Fibroblast of skin of right biceps (primary cell): Measurements from ENCODE around the gene KRTAP10-12.
"Not testable (repeated sequence)": the region's sequence is repeated elsewhere in the genome, so short reads cannot be mapped to it uniquely, and the experiment has no call there.

Experiments
- DNase-seq: peaks from one replicate; pipeline ENCODE4 v3.0.0-alpha.2; 2013

Gene KRTAP10-12

DNA sequence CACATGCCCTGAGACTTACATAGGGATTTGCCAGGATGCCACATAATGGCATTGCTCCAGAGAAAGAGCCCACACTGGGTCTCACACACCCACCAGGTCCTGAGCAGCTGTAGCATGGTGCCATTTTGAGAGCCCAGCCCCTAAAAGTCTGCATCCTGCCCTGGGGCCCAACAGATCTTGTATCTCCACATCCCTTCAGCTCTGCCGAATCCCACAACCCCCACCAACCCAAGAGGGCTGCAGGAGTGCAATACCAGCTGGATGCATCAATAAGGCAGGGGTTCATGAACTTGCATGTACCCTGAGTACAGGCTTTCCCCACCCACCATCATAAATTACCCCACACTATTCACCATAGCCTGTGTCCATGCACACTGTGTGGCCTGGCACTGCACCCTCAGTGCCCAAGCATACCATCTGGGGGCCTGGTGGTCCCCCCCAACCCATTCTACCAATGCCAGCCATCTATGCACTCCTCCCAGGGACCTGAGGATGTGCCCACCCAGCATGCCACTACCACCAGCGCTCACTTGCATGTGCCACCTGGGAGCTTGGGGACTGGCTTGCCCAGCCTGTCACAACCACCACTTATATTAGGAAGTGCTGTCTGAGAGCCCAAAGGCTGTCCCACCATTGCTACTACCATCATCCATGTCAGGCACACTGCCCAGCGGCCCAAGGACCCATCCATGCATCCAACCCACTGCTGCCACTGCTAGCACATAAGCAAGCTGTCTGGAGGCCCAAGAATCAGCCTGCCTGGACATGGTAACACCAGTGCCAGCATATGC, 26.1 kb upstream of the KRTAP10-12 start:
- DNase-seq, result no peak

GRCh38 chr21:44671911-44672310, 25.1 kb upstream of the KRTAP10-12 start:
- DNase-seq, result no peak

DNA sequence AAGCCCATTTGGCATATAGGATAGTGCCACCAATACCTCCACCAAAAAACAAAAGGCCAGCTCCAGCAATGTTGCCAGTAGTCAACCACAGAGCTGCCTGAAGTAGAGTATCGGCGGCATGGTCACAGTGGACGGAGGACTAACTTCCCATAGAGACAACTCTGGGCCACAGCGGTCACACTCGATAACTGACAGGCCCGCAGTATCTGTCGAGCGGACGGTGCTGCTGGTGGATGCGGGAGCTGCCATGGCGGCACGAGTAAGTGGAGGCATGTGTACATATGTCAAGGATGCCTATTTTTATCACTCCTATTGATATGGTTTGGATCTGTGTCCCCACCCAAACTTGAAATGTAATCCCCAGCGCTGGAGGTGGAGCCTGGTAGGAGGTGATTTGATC, 19.1 kb upstream of the KRTAP10-12 start:
- DNase-seq, result no peak

DNA sequence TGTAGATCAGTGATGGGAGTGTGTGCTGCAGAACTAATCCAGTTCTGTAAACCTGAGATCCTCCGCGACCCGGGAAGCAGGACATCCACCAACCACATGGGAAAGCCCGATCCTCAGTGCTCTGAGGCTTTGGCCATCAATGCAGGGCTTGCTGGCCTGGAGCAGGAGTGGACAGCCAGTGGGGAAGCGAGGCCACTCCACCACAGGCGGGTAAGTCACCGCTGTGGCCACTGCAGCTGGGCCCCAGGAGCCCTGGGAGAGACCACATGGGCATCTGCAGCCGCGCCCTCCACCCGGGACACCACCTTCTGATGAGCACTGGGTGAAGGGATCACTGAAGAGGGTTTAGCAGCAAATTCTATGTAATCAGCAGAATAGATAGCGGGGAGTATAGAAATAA, 15.8 kb upstream of the KRTAP10-12 start:
- no peak for DNase-seq

GRCh38 chr21:44681861-44682579, 15.0 kb upstream of the KRTAP10-12 start, which contains the start of gene KRTAP12-1:
KRTAP12-1 (minus strand) TSS chr21:44682163; CDS start chr21:44682123, 40 bp downstream.
- DNase-seq, result no peak

- no peak for DNase-seq
Measured at GRCh38 chr21:44682580-44683151, 14.3 kb upstream of the KRTAP10-12 start.

DNA sequence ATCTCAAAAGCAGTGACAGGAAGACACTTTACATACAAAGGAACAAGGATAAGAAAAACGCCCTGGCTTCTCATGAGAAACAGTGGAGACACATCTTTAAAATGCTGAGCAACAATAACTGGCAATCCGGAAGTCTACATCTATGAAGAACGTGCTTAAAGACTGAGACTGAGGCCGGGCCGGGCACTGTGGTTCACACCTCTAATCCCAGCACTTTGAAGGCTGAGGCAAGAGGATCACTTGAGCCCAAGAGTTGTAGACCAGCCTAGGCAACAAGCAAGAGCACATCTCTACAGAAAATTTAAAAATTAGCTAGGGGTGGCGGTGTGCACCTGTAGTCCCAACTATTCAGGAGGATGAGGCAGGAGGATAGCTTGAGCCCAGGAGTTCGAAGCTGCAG, 12.9 kb upstream of the KRTAP10-12 start:
- no peak for DNase-seq

DNA sequence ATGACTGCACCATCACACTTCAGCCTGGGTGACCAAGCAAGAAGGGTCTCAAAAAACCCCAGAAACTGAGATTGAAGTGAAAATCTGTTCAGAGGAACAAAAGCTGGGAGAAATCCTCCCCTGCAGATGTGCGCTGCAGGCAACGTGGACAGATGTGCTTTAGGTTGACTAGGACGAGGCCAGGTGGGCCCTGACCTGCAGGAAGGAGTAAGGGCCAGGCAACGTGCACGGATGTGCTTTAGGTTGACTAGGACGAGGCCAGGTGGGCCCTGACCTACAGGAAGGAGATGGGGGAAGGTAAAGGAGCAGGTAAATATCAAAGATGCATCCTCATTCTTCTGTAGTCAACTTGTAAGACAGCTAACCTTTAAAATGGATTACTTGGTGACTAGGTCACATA, 12.5 kb upstream of the KRTAP10-12 start:
- DNase-seq, result no peak

GRCh38 chr21:44685050-44685449, 11.9 kb upstream of the KRTAP10-12 start:
- not testable (repeated sequence) for DNase-seq

GRCh38 chr21:44686000-44686781, 10.8 kb upstream of the KRTAP10-12 start:
- DNase-seq, result no peak

DNA sequence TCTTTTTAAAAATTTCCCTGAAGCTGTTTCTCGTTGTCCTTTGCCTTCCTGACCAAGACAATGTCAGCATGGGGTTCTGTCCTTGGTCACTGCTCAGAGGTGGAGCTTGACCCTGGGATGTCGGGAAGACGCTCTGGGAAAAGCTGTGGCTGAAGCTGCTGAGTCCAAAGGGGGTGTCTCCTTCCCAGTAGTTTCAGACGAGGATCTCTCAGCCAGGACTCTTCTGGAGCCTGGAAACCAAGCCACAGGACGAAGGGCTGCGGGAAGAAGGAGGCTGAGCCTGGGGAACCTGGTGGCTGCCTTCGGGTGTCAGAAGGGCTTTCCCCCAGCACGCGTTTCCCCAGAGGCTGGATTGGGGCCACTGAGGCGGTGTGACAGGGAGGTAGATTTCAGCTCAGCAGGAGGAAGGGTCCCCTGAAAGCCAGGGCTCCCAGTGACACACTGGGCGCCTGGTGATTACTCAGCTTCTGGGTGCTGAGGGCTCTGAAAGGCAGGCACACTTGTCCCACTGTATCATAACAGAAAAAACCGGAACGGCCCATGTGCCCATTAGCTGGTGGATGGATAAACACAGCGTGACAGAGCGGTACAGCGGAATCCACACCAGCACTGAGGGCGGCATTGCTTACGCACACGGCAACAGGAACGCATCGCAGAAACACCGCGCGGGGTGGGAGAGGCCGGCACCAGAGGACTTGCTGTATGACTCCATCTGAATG, 10.0 kb upstream of the KRTAP10-12 start:
- DNase-seq, result no peak

DNA sequence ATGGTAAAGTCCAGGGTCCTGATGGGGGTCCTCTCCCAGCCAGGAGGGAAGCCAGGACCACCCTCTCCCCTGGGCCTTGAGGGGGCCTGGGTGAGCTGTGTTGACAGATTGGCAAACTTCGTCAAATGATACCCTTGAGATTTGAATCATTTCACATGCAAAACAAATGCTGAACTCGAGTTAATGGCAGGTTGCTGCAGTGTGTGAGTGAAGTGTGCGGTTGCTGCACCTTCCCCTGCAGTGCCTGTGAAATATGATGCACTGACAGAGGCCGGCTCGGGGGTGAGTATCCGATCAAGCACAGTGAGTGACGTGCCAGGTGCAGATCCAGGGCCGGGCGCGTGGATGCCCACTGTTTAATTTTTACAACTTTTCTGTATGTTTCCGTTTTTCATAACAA, 9.3 kb upstream of the KRTAP10-12 start:
- DNase-seq, result no peak

- not testable (repeated sequence) for DNase-seq
Measured at GRCh38 chr21:44689740-44690139, 7.2 kb upstream of the KRTAP10-12 start.

DNA sequence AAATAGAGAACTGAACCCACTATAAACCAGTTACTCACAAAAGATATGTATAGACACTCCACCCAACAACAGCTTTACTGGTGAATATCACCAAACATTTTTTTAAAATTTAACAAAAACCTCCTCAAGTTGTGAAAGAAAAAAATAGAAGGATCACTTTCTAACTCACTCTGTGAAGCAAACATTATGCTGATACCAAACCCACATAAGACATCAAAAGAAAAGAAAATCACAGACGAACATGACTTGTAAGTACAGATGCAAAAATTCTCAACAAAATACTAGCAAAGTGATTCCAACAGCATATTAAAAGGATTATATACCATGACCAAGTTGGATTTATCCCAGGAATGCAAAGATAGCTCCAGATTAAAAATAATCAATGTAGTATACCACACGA, 5.3 kb upstream of the KRTAP10-12 start:
- no peak for DNase-seq

- DNase-seq, result no peak
Measured at GRCh38 chr21:44692798-44693512, 4.0 kb upstream of the KRTAP10-12 start.

- DNase-seq, result no peak
Measured at GRCh38 chr21:44694776-44695175, 2.2 kb upstream of the KRTAP10-12 start.

- DNase-seq, result no peak
Measured at GRCh38 chr21:44695184-44695583, 1.8 kb upstream of the KRTAP10-12 start.

DNA sequence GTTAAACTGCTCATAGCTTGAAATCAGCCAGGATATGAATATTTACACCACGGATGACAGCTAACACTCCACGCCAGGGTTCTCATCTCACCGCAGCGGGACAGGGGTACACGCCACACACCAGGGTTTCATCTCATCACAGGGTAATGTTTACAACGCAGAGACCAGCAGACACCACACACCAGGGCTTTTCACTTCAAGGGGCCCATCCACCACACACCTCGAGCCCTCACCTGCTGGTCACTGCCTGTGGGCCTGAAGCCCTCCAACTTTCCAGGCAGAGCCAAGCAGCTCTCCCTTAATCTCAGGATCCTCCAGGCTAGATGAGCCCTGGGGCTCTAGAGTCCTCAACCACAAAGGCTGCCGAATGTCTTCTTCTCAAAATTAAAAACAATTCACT, 1.3 kb upstream of the KRTAP10-12 start:
- no peak for DNase-seq

DNA sequence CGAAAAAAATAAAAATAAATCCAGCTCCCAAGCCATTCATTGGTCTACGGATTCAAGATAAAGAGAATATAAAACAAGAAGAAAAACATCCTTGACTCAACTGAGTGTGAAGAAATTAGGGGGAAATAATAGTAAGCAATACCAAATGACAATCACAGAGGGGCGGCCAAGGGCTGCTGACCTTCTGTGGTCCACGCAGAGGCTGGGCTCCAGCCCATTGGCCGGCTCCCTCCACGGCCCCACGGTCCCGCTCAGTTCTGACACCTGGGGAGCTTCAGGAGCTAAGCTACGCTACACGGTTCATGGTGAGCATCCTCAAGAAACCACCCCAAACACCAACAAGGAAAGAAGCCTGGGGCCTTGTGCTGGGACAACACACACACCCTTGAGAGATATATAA, 400 bp upstream of the KRTAP10-12 start:
- DNase-seq, result no peak

GRCh38 chr21:44697811-44698734, 1.1 kb downstream of the KRTAP10-12 start:
- no peak for DNase-seq
